NCI-H2107 (cell line): ENCODE results near the gene COG7.

Experiments used
- DNase-seq: peaks from one replicate; lab custom pipeline; 2025; lab: John Stamatoyannopoulos, UW

The COG7 gene

GRCh38 chr16:23357761-23358290 is 95.2 kb downstream of the COG7 start:
- DNase-seq: no peak

GRCh38 chr16:23356941-23357340 is 96.0 kb downstream of the COG7 start:
- DNase-seq: no peak

- DNase-seq: no peak
Measured at GRCh38 chr16:23355106-23355670, 97.8 kb downstream of the COG7 start.

DNA sequence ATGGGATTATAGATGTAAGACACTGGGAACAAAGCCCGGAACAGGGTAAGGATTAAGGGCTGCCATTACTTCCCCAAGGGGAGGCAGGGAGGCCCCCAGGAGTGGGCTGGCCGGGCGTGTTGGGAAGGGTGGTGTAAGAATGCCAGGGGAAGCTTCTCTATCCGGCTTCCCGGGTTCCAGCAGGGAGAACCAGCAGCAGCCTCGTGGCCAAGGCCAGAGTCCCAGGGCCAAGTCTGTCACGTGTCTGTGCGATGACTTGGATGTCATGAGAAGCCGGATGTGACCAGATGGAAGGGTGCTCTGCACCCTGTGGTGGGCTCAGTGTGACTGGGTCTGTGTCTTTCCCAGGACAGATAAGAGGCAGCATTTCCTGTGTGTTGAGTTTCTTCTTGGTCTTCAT is 98.7 kb downstream of the COG7 start:
- no peak for DNase-seq

GRCh38 chr16:23353440-23353839 is 99.5 kb downstream of the COG7 start:
- no peak for DNase-seq

DNA sequence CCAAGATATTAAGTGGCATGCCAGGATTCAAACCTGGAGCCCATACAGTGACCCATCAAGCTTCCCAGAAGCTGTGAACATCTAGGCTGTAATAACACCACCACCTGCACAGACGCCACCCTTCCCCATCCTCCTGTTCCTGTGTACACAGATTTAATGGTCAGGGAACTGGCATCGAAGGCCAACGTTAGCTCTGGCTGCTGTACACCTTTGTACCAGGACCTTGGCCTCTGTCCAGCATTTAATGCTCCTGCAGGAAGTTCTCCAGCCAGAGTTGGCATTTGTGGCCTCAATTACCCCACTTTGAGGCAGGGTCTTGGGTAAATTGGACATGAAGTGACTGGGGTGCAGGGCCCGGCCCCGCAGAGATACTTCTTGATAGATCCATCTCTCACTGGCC is 101.6 kb downstream of the COG7 start:
- DNase-seq: no peak

DNA sequence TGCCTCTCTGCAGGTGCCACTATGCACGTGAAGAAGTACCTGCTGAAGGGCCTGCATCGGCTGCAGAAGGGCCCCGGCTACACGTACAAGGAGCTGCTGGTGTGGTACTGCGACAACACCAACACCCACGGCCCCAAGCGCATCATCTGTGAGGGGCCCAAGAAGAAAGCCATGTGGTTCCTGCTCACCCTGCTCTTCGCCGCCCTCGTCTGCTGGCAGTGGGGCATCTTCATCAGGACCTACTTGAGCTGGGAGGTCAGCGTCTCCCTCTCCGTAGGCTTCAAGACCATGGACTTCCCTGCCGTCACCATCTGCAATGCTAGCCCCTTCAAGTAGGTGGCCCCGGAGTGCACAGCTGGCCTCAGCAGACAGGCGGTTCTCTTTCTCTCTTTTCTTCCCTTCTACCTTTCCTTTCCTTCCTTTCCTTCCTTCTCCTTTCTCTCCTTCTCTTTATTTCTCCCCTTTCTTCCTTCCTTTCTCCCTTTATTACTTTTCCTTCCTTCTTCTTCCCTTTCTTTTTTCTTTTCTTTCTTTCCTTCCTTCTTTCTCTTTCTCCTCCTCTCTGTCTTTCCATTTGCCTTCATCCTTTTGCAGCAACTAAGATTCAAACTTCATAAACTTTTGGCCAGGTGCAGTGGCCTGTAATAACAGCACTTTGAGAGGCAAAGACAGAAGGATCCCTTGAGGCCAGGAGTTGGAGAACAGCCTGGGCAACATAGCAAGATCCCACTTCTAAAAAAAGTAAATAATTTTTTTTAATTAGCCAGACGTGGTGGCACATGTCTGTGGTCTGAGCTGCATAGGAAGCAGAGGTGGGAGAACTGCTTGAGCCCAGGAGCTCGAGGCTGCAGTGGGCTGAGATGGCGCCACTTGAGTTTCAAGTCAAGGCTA is 104.2 kb downstream of the COG7 start:
- no peak for DNase-seq

DNA sequence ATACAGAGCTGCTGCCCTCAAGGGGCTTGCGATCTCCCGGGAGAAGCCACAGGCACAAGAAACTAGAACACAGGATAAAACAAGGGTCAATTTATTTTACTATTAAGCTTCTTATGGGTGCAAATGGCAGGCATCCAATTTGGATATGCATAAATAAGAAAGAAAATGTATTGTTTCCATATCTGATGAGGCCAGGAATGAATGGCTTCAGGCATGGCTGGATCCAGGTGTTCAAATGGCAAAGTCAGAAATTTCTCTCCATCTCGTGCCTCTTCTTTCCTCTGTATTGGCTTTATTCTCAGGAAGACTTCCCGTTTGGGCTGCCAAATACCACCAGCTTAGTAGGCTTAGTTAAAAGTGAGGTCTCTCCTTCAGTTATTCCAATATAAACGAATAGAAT is 107.8 kb downstream of the COG7 start:
- no peak for DNase-seq

GRCh38 chr16:23343643-23344612 is 109.1 kb downstream of the COG7 start:
- no peak for DNase-seq

GRCh38 chr16:23342083-23342640 is 110.8 kb downstream of the COG7 start:
- no peak for DNase-seq

GRCh38 chr16:23339787-23340186 is 113.2 kb downstream of the COG7 start:
- no peak for DNase-seq
